Endodermal cell (in vitro differentiated cells): ENCODE data around the gene CHAF1A. TPM values are rescaled to one million over a fixed set of nuclear protein-coding genes. Genes with fewer than 3 reads are reported as not detected.
A peak's percentile ranks its signal among the peaks of the same experiment; 100 is the strongest.

ENCODE experiments used
- DNase-seq: peaks from one replicate; pipeline ENCODE4 v3.0.0-alpha.2; 2017
- H3K27ac ChIP-seq: 2 replicates; pipeline ENCODE4 v1.5.1; 2013; ENCODE audit warnings: mild to moderate bottlenecking, low read depth, low read length, moderate library complexity
- H3K27me3 ChIP-seq: 2 replicates; pipeline ENCODE4 v1.6.1; 2013; ENCODE audit warnings: mild to moderate bottlenecking, low read length, moderate library complexity; ENCODE audit not compliant: insufficient read depth, control insufficient read depth, poor library complexity, severe bottlenecking
- H3K36me3 ChIP-seq: 2 replicates; pipeline ENCODE4 v1.7.0; 2013; ENCODE audit warnings: mild to moderate bottlenecking, low read length, moderate library complexity; ENCODE audit not compliant: control insufficient read depth, insufficient read depth
- H3K4me1 ChIP-seq: one replicate; pipeline ENCODE4 v1.7.0; 2013; ENCODE audit warnings: low read length; ENCODE audit not compliant: control insufficient read depth, insufficient read depth
- H3K4me3 ChIP-seq: 2 replicates; pipeline ENCODE4 v1.5.1; 2013; ENCODE audit warnings: mild to moderate bottlenecking, low read length, moderate library complexity
- H3K9ac ChIP-seq: 2 replicates; pipeline ENCODE4 v1.6.1; 2013; ENCODE audit warnings: mild to moderate bottlenecking, low read length, moderate library complexity; ENCODE audit not compliant: poor library complexity, severe bottlenecking; ENCODE audit errors: extremely low read depth
- H3K9me3 ChIP-seq: 2 replicates; pipeline ENCODE4 v1.6.1; 2013; ENCODE audit warnings: mild to moderate bottlenecking, low read length, moderate library complexity; ENCODE audit not compliant: control insufficient read depth
- H3K27ac Mint-ChIP-seq: 2 replicates; pipeline ENCODE4 v1.8.0; 2020; ENCODE audit warnings: mixed read lengths
- H3K27me3 Mint-ChIP-seq: 2 replicates; pipeline ENCODE4 v1.8.0; 2021; ENCODE audit warnings: mild to moderate bottlenecking, mixed read lengths; ENCODE audit not compliant: insufficient read depth
- H3K36me3 Mint-ChIP-seq: 2 replicates; pipeline ENCODE4 v1.8.0; 2020; ENCODE audit warnings: low read depth, mixed read lengths
- H3K4me1 Mint-ChIP-seq: 2 replicates; pipeline ENCODE4 v1.8.0; 2020; ENCODE audit warnings: mixed read lengths
- H3K4me3 Mint-ChIP-seq: 2 replicates; pipeline ENCODE4 v1.8.0; 2020; ENCODE audit warnings: mild to moderate bottlenecking, moderate library complexity, mixed read lengths
- H3K9me3 Mint-ChIP-seq: 2 replicates; pipeline ENCODE4 v1.8.0; 2020; ENCODE audit warnings: mild to moderate bottlenecking, mixed read lengths
- CTCF ChIP-seq: fragments of 200-600 bp; sonication (generic); conservative IDR thresholded peaks from 2 replicates; pipeline ENCODE4 v1.5.0; 2021; ENCODE audit warnings: antibody characterized with exemption, mild to moderate bottlenecking
- WGBS, 2 experiments: methylation state at CpG; one replicate each; pipeline versions ENCODE4 v1.1.5 to v1.1.7; 2013; ENCODE audit warnings: missing lambda C conversion rate in 2 of 2, mixed read lengths in 1 of 2; ENCODE audit not compliant: insufficient coverage in 1 of 2, insufficient read length in 1 of 2; 5-methylcytosine and 5-hydroxymethylcytosine counted together
- total RNA-seq, 2 donors: library from RNA; stranded (reverse); fragmentation: NEBNext Ultra II Directional in 1 of 2; extraction: Animal tissue kit (Norgen Biotek cat#: 25700) in 1 of 2; gene quantifications; 2 replicates in 1 of 2; 3 replicates in 1 of 2; pipeline ENCODE4 v1.2.1, GENCODE V29; 2021

The CHAF1A gene
- total RNA-seq, 2 donors from 2014 or later, result 70.7 to 76.9 TPM

- H3K4me3 ChIP-seq, result no peak overlapping the region
- TF ChIP-seq CTCF, result no peak
- no peaks in the 10 kb centered on the region for H3K27me3 Mint-ChIP-seq
- WGBS, 2 experiments, result 79% methylated on average over 10 of the region's 10 CpGs; no CpG with 5 or more reads in 1 of the 2 experiments
- no peaks in the 10 kb centered on the region for H3K36me3 Mint-ChIP-seq
- H3K4me1 ChIP-seq, result peaks cover 3% of the 10 kb centered on the region
- no peaks in the 10 kb centered on the region for H3K9me3 ChIP-seq
- no peak overlapping the region for H3K27ac ChIP-seq
- peak; percentile 75 for DNase-seq
- no peaks in the 10 kb centered on the region for H3K9me3 Mint-ChIP-seq
- H3K4me1 Mint-ChIP-seq, result peaks cover 33% of the 10 kb centered on the region
- no peaks in the 10 kb centered on the region for H3K36me3 ChIP-seq
- no peaks in the 10 kb centered on the region for H3K27me3 ChIP-seq
- H3K27ac Mint-ChIP-seq, result peak overlapping the region; percentile 90
- no peak overlapping the region for H3K9ac ChIP-seq
- H3K4me3 Mint-ChIP-seq, result no peak overlapping the region
Measured at GRCh38 chr19:4376671-4376990, 25.8 kb upstream of the CHAF1A start.

GRCh38 chr19:4376991-4377781 lies 25.3 kb upstream of the CHAF1A start:
- peaks cover 3% of the 10 kb centered on the region for H3K4me1 ChIP-seq
- H3K9me3 ChIP-seq, result no peaks in the 10 kb centered on the region
- no peak overlapping the region for H3K27ac ChIP-seq
- no peak overlapping the region for H3K9ac ChIP-seq
- Mint-ChIP-seq H3K9me3 (no peaks in the 10 kb centered on the region), H3K4me3 (no peak overlapping the region), H3K36me3 (peaks cover 2% of the 10 kb centered on the region), H3K27ac (peak overlapping the region; percentile 90), H3K27me3 (no peaks in the 10 kb centered on the region), H3K4me1 (peaks cover 33% of the 10 kb centered on the region)
- no peak overlapping the region for H3K4me3 ChIP-seq
- TF ChIP-seq CTCF, result no peak
- H3K36me3 ChIP-seq, result no peaks in the 10 kb centered on the region
- no peak for DNase-seq
- H3K27me3 ChIP-seq, result no peaks in the 10 kb centered on the region
- 91 to 92% methylated on average over 20 to 23 of the region's 23 CpGs for WGBS, 2 experiments

- peaks cover 8% of the 10 kb centered on the region for H3K36me3 Mint-ChIP-seq
- Histone ChIP-seq H3K4me3 (no peak overlapping the region), H3K27me3 (no peaks in the 10 kb centered on the region), H3K27ac (no peak overlapping the region), H3K4me1 (peaks cover 3% of the 10 kb centered on the region), H3K36me3 (peaks cover 6% of the 10 kb centered on the region), H3K9me3 (no peaks in the 10 kb centered on the region), H3K9ac (no peak overlapping the region)
- H3K4me1 Mint-ChIP-seq, result peaks cover 32% of the 10 kb centered on the region
- WGBS, 2 experiments, result 97 to 98% methylated on average over 10 to 11 of the region's 11 CpGs
- no peak for TF ChIP-seq CTCF
- no peaks in the 10 kb centered on the region for H3K27me3 Mint-ChIP-seq
- H3K9me3 Mint-ChIP-seq, result no peaks in the 10 kb centered on the region
- H3K27ac Mint-ChIP-seq, result no peak overlapping the region
- DNase-seq, result no peak
- H3K4me3 Mint-ChIP-seq, result no peak overlapping the region
Measured at GRCh38 chr19:4378886-4379285, 23.6 kb upstream of the CHAF1A start.
